ENCODE data around the gene RASGRP3.

The RASGRP3 gene

DNA sequence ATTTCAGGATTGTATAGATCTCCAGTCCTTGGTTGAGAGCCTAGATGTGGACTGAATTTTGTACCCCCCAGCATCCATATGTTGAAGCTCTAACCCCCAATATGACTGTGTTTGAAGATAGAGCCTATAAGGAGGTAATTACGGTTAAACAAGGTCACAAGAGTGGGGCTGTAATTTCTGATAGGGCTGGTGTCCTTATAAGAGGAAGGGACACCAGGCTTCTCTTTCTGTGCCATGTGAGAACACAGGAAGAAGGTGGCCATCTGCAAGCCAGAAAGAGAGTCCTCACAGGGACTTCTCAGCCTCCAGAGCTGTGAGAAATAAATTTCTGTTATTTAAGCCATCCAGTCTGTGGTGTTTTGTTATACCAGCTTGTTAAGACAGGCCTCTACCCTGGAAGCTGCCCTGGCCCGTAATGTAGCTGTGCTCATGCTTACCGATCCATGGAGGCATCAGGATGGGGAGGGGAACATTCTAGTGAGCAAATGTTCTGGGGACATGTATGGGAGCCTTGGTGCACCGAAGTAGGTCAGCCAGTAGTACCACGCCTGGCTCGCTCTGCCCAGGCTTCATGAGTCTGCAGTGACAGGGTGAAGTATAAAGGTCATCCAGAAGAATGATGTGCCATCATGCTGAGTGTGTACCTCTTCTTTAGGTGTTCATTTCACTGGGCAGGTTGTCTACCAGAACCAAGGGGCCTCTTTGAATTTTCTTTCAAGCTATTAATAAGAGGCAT, 16.1 kb downstream of the RASGRP3 start:
- no peak for DNase-seq

DNA sequence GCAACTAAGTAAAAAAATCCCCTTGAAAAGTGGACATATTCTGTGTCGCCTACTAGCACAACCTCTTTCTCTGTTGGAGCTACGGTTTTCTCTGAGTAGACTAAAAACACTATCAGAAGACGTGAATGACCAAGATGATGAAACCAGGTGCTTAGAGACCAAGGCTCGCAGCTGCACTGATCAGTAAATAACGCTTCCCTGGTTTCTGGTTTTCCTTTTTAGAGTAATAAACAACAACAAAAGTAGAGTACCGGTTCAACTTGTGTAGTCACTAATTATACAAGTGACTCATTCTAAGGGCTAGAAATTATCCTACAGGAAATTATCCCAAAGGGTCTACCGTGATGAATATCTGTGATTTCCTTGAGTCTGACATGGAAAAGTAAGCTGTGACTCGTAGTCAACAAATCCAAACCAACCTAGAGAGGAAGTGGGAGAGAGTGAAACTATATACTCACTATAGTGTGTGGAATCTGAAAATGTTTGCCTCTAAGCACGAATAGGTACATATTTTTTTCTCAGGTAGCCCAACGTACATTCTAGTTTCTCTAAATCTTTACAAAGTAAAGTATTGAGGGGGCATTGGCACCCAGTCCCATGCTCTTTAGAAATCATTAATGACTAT, 17.8 kb downstream of the RASGRP3 start:
- DNase-seq = peak; percentile 36 to 63 (median 55)

DNA sequence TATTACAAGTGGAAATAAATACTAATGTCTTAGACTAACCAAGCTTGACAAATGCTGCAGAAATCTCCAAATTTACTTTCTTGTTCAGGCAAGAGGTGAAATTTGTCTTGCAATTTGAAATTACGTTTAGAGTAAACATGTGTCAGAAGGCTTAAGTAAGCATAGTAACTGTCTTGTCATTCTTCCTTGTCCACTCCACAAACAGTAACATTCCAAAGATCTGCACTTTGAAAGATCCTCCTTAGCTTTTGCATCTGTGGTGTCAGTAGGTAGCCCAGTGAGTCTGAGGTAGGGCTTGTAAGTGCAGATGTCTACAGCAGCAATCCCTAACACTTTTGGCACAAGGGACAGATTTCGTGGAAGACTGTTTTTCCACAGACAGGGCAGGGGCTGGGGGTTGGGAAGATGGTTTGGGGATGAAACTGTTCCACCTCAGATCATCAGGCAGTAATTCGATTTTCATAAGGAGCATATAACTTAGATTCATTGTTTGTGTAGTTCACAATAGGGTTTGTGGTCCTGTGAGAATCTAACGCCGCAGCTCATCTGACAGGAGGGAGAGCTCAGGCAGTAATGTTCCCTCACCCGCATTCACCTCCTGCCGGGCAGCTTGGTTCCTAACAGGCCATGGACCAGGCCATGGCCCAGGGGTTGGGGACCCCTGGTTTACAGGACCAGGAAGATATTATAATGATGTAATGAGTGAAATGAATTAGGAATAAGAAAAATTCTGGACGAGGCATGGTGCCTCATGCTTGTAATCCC, 18.6 kb downstream of the RASGRP3 start:
- DNase-seq = no peak

DNA sequence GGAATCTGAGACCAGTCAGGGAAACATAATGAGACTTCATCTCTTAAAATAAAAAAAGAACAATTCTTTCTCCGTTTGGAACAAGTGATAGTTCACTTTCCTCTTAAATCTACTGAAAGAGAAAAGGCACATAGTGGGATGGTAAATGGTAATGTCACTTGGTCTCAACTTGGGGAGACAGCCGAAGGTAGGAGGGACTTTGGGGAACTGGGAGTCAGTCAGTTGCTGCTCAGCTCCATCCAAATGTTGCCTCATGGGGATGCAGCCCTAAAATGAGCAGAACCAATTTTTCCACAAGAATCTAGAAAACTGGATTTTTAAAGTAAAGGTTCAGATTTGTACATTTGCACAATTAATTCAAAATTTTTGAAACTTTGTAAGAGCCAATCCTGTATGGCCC, 19.2 kb downstream of the RASGRP3 start:
- DNase-seq = no peak

DNA sequence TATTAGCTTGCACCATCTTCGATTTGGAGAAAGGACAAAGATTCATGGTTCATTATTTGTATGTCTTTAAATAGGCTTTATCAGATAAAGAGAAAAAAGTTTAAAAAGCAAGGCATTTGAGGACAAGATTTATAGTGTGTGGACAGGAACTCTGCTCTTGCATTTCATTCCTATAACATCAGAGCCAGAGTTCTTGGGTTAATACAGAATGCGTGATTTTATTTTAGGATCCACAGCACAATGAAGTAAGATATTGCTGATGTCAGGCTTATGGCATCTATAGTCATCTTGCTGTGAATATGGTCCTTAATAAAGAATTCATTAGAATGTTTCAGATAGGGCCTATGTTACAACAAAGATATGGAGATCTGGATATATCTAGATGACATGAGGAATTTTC, 19.7 kb downstream of the RASGRP3 start:
- no peak for DNase-seq

DNA sequence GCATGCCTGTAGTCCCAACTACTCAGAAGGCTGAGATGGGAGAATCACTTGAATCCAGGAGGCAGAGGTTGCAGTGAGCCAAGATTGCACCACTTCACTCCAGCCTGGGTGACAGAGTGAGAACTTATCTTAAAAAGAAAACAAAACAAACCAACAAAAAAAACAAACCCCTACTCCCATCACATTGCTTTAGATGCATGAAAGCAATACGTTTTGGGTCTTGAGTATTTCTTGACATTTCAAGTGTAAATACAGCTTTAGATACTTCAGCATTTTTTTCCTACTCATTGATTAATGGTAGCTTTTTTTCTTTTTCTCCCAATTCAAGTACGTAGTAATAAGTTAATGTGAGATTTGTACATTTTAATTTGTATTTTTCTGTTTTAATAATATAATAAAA, 20.3 kb downstream of the RASGRP3 start:
- no peak for DNase-seq

DNA sequence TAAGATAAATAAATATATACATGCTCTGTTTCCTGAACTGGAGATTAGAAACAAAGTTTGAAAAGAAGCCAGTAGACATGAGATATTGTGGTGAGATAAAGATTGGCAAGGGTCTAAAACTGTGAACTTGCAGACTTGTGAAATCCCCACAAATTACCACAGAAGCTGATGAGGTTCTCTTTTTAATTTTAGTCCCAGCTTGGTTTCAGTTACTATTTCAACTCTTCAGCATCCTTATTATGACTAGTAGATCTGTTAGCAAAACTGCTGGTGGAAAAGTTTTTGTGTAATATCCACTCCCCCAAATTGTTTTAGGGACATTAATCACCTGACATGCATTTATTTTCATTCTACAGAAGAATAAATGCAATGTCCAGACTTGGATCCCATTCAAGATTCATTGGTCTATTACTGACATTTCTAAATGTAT, 20.8 kb downstream of the RASGRP3 start:
- DNase-seq = peak; percentile 54 to 81 (median 66)

DNA sequence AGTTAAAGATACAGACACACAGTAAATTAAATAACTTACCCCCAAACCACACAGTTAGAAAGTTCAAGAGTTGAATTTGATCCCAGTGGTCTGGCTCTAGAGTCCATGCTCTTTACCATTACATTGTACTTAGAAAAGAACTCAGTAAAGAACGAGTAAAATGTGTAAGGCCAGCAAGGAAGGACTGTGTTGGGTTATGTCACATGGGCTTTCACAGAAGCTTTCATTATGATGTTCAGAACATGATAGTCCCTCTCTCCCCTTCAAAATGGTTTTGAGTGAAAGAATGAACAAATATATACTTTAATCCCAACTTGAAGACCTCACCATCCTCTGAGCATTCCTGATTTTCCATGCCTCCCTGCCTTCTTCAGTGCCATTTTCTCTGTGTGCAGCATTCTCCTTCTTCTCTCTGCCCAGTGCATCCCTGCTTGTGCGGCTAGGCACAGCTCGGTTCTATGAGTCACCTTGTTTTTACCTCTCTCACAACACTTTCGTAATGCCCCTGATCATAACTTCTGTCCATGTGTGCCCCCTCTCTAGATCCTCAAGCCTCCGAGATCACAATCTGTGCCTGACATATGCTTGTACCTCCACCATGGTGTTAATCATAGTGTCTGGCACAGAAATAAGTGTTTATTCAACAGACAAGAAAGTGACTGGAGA, 22.0 kb downstream of the RASGRP3 start:
- peak in 1 of 3 donors; percentile 24 for DNase-seq

DNA sequence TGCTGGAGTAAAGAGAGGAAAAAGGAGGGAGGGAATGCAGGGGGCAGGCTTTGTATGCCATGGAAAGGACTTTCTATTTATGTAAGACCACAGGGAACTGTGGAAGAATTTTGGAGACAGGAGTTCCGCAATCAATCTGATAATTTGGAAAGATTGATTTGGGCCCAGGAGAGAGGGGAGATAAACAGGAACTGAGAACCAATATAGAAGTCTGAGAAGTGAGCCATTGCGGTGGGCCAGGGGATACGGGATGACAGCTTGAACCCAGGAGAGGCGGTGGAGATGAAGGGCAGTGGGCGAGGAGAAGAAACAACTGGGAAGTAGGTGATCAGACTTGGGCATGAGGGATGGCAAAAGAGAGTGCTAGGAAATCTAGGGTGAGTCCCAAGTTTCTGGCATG, 23.7 kb downstream of the RASGRP3 start:
- DNase-seq = no peak

DNA sequence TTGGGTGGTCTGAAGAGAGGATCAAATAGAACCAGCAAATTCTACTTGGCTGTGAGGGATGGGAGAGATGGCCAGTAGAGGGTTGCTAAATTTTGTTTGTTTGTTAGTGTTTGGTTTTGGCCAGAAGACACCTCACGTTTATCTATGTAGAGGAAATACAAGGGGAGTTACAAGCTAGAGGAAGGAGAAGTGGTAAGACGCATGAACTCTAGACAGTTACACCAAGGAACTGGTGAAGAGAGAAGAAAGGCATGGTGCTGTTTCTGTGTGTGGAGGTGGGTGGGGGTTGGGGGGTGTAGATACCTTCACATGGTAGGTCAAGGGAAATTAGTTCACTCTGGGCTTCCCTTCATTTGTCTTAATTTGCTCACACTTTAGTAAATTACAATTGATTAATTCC, 25.6 kb downstream of the RASGRP3 start:
- peak in 1 of 3 donors; percentile 14 for DNase-seq

DNA sequence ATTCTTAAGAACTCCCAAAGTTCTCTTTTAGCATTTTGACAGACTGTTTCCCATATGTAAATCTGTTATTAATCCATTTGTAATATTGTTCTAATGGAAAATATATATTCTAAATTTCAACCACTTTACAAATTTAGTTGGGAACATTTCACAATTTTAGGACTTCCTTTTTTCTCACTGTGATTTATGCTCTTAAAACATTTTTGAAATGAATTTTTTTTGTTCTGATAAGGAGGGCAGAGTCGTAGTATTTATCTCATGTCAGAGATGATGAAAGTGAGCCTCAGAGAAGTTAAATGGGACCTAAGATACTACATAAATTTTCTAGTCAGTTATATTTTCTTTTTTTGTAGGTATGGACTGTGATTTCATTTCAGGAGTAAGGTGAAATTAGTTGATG, 26.6 kb downstream of the RASGRP3 start:
- DNase-seq = no peak

DNA sequence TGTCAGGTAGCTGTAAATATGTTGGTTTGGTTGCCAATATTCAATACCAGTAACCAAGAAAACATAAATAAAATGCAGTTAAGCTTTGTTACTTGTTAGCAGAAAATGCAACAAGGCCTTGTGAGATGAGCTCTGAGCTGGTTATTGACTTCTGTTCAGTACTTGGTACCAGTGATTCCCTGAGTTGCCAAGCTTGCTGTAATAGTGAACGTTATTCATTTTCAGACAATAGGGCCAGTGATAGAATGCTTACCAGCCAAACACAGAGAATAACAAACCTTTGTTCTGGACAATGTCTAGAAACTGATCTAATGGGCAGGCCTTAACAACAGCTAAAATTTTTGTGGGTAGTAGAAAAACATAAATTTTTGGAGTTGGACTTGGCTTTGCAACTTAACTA, 29.5 kb downstream of the RASGRP3 start:
- no peak for DNase-seq

DNA sequence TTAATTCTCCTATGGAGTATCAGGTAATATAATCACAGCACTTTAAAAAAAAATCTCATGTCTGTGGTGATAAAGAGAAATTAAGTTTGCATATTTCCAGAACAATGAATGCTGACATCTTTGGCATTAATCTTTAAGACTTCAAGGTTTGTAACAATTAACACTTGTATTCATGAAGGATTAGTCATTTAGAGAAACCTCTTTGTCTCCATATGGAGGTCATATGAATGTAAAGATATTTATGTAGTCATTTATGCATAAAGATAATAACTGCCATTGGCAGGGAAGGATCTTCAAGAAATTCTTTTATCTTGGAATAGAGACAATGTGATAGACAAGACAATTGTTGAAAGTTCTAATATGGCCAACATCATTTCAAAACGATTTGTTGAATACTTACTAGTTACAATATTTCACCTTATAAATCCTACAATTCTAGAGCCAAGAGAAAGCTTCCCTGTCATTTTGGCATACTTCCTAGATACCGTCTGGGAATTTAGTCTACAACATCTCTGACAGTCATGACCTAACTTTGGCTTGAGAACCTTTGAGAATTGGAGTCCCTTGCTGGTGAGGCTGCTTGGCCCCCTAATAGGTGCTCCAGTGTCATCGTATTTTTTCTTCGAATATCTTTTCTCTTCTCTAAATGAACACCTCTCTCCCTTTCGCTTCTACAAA, 33.6 kb downstream of the RASGRP3 start:
- no peak for DNase-seq

DNA sequence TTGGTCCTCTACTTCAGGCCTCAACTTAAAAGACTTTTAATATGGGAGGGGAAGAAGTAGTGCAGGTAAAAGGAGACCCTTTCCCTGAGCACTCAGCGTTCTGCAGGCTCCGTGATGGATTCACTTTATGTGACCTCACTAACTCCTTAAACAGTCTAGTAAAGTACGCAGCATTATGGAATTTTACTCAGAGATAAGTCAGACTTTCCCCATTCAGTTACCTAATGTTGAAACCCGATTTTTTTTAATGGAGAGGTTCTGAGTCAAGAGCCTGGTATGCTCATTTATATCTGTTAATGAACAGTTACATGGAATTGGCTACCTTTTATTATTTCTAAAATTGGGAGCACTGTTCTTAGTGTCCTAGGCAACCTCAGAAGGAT, 34.1 kb downstream of the RASGRP3 start:
- no peak for DNase-seq

DNA sequence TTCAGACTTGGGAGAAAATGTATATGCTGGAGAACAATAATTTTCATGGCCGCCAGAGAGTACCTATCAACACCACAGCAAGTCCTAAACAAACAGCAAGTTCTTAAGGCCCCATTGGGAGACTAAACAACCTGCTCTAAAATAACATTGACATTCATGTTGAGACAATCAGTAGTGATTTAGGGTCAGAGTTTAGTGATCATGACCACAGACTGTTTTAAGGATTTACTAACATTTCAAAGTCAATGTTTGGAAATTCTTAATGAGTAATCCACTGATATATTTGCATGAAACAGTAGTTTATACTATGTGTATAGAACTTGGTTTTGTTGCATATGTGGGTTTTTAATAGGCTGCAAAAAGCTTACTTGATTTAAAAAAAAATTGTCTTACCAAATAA, 34.7 kb downstream of the RASGRP3 start:
- DNase-seq = no peak

DNA sequence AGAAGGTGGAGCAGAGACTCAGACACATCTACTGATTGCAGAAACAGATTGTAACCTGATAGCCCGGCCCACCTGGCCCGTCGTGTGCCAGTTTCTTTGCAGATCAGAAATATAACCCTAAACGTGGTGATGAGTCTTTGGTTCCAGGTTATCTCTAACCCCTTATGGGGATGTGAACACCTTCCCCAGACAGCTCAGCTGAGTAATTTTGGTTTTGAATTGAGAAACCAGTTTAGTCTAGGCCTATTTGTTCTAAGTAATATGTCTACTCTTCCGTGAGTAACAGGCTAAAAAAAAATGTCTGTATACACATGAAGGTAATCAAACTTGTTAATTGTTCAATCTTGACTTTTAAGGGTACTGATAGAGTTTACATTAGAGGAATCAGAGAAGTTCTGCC, 35.7 kb downstream of the RASGRP3 start:
- DNase-seq = no peak

DNA sequence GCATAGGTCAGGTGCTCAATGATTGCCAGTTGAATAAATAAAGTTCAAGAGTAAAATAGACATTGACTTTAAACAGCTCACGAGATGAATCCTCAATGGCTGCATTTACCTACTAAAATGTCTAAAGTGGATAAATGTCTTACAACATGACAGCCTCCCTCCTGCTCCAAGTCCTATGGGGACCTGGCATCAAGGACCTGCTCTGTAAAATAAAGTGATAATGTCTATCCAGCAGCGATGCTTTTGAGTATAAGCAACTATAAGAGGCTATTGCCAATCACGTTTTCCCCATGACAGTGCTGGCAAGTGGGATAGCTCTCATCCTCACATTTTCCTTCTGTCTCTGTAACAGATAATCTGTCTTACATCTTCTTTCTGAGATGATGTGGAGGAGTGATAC, 37.0 kb downstream of the RASGRP3 start:
- DNase-seq = no peak

DNA sequence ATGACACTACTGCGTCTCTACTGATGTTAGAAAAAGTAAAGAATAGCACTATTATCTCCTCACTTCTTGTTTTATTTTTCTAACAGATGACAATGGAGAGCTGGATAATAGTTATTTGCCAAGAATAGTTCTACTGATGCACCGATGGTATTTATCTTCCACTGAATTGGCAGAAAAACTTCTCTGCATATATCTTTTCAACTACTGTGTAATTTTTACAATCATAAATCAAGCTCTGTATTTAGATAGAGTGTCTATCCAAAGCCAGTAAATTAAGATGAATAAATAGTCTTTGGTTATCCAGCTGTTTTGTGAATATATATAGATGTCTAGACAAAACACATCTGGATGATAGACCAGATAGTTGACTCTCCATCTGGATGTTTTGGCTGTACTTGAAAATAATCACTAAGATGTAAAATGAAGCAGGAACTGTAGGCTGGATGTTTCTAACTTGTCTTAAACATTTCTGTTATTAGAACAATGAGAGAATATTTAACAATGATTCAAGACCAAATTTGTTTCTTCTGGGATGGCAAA, 40.1 kb downstream of the RASGRP3 start:
- no peak for DNase-seq

DNA sequence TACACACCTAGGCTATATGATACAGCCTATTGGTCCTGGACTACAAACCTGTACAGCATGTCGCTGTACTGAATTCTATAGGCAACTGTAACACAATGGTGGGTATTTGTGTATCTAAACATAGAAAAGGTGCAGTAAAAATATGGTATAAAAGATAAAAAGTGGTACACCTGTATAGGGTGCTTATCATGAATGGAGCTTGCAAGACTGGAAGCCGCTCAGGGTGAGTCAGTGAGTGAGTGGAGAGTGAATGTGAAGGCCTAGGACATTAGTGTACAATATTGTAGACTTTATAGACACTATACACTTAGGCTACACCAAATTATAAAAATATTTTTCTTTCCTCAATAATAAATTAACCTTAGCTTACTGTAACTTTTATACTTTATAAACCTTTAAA, 41.8 kb downstream of the RASGRP3 start:
- DNase-seq = no peak

DNA sequence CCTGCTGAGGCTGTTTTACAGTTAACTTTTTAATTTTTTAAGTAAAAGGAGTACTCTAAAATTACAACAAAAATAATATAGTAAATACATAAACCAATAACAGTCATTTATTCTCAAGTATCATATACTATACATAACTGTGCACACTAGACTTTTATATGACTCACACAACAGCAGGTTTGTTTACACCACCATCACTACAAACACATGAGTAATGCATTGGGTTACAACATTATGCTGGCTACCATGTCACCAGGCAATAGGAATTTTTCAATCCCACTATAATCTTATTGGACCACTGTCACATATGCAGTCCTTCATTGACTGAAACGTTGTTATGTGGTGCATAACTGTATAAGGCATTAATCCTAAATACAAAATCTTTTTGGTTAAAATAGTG, 42.5 kb downstream of the RASGRP3 start:
- DNase-seq = peak in 1 of 3 donors; percentile 39

DNA sequence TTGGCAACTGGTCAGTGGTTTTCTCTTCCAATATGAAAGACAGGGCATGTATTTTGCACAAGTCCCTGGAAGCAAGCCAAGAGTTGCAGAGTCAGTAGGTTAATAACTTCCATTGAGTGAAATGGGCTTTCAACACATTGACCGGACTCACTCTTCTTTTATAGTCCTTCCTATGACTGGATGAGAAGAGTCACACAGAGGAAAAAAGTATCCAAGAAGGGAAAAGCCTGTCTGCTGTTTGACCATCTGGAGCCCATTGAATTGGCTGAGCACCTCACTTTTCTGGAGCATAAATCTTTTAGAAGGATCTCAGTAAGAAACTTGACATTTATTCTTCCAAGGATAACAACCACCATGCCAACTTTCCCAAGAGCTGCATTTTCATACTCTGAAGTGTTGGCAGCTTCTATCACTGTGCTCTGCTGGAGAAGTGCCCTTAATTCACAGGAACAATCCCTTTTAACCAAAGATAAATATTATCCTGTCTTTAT, 45.4 kb downstream of the RASGRP3 start:
- DNase-seq = no peak

DNA sequence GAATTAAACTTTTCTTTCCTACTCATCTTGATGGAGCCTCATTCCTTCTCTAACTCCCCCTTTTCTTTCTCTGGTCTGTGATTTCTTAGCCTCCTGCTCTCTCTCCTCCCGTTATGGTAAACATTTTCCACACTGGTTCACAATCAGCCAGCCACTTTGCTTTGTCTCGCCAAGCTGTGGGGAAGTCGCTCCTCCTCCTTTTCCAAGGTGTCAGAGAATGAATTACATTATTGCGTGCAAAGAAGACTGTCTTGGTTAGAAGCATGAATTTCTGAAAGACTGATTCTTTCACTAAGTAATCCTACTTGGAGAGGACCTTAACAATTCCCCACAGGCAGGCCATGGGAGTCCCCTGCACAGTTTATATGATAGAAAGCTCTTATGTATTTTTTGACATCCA, 46.1 kb downstream of the RASGRP3 start:
- DNase-seq = no peak

Data from suppressor macrophage treated with lipopolysaccharide for 1 hour (primary cell).